ENCODE measurements around the gene CEP44. TPM values are rescaled to one million over a fixed set of nuclear protein-coding genes. Genes with fewer than 3 reads are reported as not detected.

CEP44 gene
- total and polyA plus RNA-seq, 4 donors = 2.2 to 18.7 (median 6.1) TPM

DNA sequence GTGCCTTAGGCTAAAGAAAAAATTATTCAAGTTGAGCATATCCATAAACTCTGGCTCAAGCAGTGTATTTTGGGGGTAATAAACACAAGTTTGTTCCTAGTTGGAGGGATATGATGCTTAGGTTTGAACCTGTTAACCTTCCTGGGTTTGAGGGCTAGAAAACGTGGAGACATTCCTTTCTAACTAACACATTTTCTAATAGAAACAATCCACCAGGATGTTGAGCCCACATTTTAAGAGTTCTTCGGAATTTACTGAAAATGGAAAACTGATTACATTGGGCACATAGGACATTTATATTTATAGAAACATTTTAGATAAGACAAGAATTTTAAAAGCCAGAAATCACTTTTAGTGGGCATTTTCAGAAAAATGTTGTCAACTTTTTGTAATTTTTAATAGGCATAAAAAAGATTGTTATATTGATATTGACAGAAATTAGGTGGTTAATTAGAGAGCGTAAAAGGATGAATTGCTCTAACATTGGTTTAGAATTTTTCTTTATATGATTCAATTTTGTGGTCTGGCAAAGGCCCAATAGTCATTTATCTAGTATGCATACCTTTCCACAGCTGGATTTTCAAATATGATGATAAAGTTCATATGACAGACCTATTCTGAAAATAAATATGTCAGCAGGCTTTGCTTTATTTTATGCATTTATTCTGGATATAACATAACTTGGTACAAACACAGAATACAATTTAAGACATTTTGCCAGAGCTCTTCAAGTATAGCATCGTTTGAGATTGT is 49.2 kb downstream of the CEP44 start:
- H3K27ac ChIP-seq (ENCODE audit: low read depth in 1 of 2, low read length in 2 of 2) = no peak overlapping the region
- no peak for DNase-seq (ENCODE audit: low spot score)
- H3K4me3 ChIP-seq (ENCODE audit: low read depth in 1 of 3, low read length in 3 of 3) = no peak overlapping the region
- H3K36me3 ChIP-seq (ENCODE audit: control insufficient read depth in 4 of 4, insufficient read depth in 3 of 4, low read depth in 1 of 4, low read length in 3 of 4) = no peaks in the 10 kb centered on the region
- no peaks in the 10 kb centered on the region for H3K4me1 ChIP-seq (ENCODE audit: control insufficient read depth in 4 of 4, insufficient read depth in 4 of 4, low read length in 3 of 4)
- WGBS = 83% methylated on average over 4 of the region's 4 CpGs
- TF ChIP-seq SP1 (IDR thresholded peaks at IDR 0.05) (no peak), HNF4A (conservative IDR thresholded peaks at IDR 0.05) (no peak), GABPA (IDR thresholded peaks at IDR 0.05 in 1 of 2, conservative IDR thresholded peaks at IDR 0.05 in 1 of 2) (no peak), FOXA1 (IDR thresholded peaks at IDR 0.05) (no peak), YY1 (IDR thresholded peaks at IDR 0.05) (no peak), REST (IDR thresholded peaks at IDR 0.05) (no peak), RXRA (IDR thresholded peaks at IDR 0.05) (no peak), HNF4G (IDR thresholded peaks at IDR 0.05) (no peak), JUND (IDR thresholded peaks at IDR 0.05) (no peak), EGR1 (IDR thresholded peaks at IDR 0.05; ENCODE audit: low read depth in 2 of 2) (no peak), ZBTB33 (IDR thresholded peaks at IDR 0.05) (no peak), FOXA2 (IDR thresholded peaks at IDR 0.05) (no peak), NR2F2 (IDR thresholded peaks at IDR 0.05) (no peak), RAD21 (IDR thresholded peaks at IDR 0.05) (no peak), TAF1 (conservative IDR thresholded peaks at IDR 0.05) (no peak)
- TF ChIP-seq, protein P1, sequence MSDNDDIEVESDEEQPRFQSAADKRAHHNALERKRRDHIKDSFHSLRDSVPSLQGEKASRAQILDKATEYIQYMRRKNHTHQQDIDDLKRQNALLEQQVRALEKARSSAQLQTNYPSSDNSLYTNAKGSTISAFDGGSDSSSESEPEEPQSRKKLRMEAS (IDR thresholded peaks at IDR 0.05) = no peak
- TF ChIP-seq, protein P2, sequence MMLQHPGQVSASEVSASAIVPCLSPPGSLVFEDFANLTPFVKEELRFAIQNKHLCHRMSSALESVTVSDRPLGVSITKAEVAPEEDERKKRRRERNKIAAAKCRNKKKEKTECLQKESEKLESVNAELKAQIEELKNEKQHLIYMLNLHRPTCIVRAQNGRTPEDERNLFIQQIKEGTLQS (IDR thresholded peaks at IDR 0.05) = no peak
- no peak overlapping the region for H3K9ac ChIP-seq (ENCODE audit: low read depth in 1 of 2, low read length in 2 of 2)
- no peaks in the 10 kb centered on the region for H3K27me3 ChIP-seq (ENCODE audit: control insufficient read depth in 4 of 4, insufficient read depth in 4 of 4, low read length in 3 of 4)
- no peaks in the 10 kb centered on the region for H3K9me3 ChIP-seq (ENCODE audit: control insufficient read depth in 4 of 4, low read length in 3 of 4)

GRCh38 chr4:174334628-174335027 is 50.9 kb downstream of the CEP44 start:
- Histone ChIP-seq H3K9ac (ENCODE audit: low read depth in 1 of 2, low read length in 2 of 2) (no peak overlapping the region), H3K4me3 (ENCODE audit: low read depth in 1 of 3, low read length in 3 of 3) (no peak overlapping the region), H3K9me3 (ENCODE audit: control insufficient read depth in 4 of 4, low read length in 3 of 4) (no peaks in the 10 kb centered on the region), H3K27me3 (ENCODE audit: control insufficient read depth in 4 of 4, insufficient read depth in 4 of 4, low read length in 3 of 4) (no peaks in the 10 kb centered on the region), H3K27ac (ENCODE audit: low read depth in 1 of 2, low read length in 2 of 2) (no peak overlapping the region), H3K36me3 (ENCODE audit: control insufficient read depth in 4 of 4, insufficient read depth in 3 of 4, low read depth in 1 of 4, low read length in 3 of 4) (no peaks in the 10 kb centered on the region), H3K4me1 (ENCODE audit: control insufficient read depth in 4 of 4, insufficient read depth in 4 of 4, low read length in 3 of 4) (no peaks in the 10 kb centered on the region)
- 81% methylated on average over 3 of the region's 3 CpGs for WGBS
- TF ChIP-seq TAF1 (conservative IDR thresholded peaks at IDR 0.05) = no peak
- no peak for TF ChIP-seq FOXA1 (IDR thresholded peaks at IDR 0.05)
- TF ChIP-seq JUND (IDR thresholded peaks at IDR 0.05) = no peak
- no peak for TF ChIP-seq GABPA (IDR thresholded peaks at IDR 0.05 in 1 of 2, conservative IDR thresholded peaks at IDR 0.05 in 1 of 2)
- TF ChIP-seq, protein P1 (IDR thresholded peaks at IDR 0.05) = no peak
- no peak for TF ChIP-seq ZBTB33 (IDR thresholded peaks at IDR 0.05)
- TF ChIP-seq HNF4G (IDR thresholded peaks at IDR 0.05) = no peak
- no peak for DNase-seq (ENCODE audit: low spot score)

Measured in liver (tissue), 9 donors.